Effector memory CD4-positive, alpha-beta T cell (primary cell): ENCODE data around the gene ANKMY1.

Experiments
- DNase-seq, 3 donors: peaks; one replicate each; pipeline ENCODE4 v3.0.0-alpha.2; 2020
- H3K27ac ChIP-seq: 2 replicates; pipeline ENCODE4 v1.7.0; 2013; ENCODE audit warnings: mild to moderate bottlenecking, low read length, moderate library complexity; ENCODE audit not compliant: insufficient read depth, poor library complexity, severe bottlenecking
- H3K27me3 ChIP-seq: replicated peaks from 2 replicates; pipeline ENCODE4 v1.7.0; 2013; ENCODE audit warnings: mild to moderate bottlenecking, low read length; ENCODE audit not compliant: insufficient read depth, control insufficient read depth, poor library complexity, severe bottlenecking
- H3K36me3 ChIP-seq: 2 replicates; pipeline ENCODE4 v1.7.0; 2013; ENCODE audit warnings: mild to moderate bottlenecking, low read length, moderate library complexity; ENCODE audit not compliant: control insufficient read depth, insufficient read depth
- H3K4me1 ChIP-seq: 2 replicates; pipeline ENCODE4 v1.7.0; 2013; ENCODE audit warnings: low read length, mild to moderate bottlenecking; ENCODE audit not compliant: control insufficient read depth, insufficient read depth, poor library complexity, severe bottlenecking
- H3K4me3 ChIP-seq: 2 replicates; pipeline ENCODE4 v1.7.0; 2013; ENCODE audit warnings: low read length, low read depth, mild to moderate bottlenecking; ENCODE audit not compliant: insufficient read depth, poor library complexity, severe bottlenecking
- H3K9me3 ChIP-seq: 2 replicates; pipeline ENCODE4 v1.7.0; 2013; ENCODE audit warnings: mild to moderate bottlenecking, low read length, moderate library complexity; ENCODE audit not compliant: control insufficient read depth

The ANKMY1 gene

DNA sequence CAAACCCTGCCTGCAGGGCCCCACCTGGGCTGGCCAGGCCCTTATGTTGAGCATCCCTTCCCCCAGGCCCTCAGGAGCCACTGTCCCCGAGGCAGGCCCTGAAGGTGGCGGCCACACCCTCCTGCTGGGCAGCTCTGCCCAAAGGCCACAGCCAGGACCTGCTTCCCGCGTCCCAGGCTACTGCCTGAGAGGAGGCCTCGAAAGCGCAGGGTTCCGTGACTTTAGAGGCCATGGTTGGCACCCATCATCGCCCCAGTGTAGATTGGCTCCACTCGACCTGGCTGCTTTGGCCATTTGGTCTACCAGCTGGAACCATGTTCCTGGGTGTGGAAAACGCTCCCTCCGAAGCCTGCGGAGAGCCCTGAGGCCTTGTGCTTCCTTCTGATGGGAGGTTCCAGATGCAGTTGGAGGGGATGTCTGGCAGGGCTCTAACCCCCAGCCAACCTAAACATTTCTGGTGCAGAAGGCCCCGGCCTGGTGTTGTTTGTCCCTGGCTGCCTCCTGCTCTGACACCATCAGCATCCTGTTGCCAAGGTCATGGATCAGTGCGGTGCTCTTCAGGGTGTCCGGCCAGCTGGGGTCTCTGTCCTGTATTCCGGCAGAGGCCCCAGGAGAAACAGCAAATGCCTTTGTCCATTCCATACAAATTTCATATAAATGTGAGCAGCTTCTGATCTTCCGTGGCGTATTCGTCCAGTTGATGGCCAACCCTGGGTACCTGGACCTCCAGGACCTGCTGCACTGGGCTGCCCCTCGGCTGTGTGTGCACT lies 43.5 kb upstream of the ANKMY1 start:
- no peak for DNase-seq
- Histone ChIP-seq H3K4me3 (no peak overlapping the region), H3K36me3 (peaks cover 40% of the 10 kb centered on the region)

DNA sequence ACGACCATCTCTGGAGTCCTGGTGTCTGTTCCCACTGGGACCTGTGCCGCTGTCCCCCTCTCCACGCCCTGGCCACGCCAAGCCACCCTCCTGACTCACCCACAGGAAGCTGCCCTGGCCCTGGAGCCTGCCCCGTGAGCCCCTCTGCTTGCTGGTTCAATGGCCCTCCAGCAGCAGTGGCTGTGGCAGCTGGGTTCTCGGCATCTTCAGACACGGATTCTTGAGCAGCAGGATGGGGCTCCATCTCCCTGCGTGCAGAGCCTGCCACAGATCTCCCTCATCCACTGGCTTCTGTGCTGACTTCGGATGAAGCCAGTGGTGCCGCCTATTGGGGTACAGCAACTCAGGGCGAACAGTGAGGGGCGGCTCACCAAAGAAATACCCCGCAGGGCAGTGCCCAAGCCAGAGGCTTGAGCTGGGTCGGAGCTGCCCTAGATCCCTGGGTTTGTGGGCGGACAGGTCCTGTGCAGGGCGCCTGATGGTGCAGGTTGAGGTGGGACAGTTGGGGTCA lies 42.7 kb upstream of the ANKMY1 start:
- Histone ChIP-seq H3K36me3 (peaks cover 47% of the 10 kb centered on the region), H3K9me3 (no peaks in the 10 kb centered on the region), H3K27me3 (no peaks in the 10 kb centered on the region), H3K4me3 (no peak overlapping the region), H3K27ac (no peak overlapping the region), H3K4me1 (no peaks in the 10 kb centered on the region)
- no peak for DNase-seq

More for the DNA sequence above, 43.5 kb upstream of the ANKMY1 start:
- Histone ChIP-seq H3K4me1 (no peaks in the 10 kb centered on the region), H3K27ac (no peak overlapping the region), H3K9me3 (no peaks in the 10 kb centered on the region), H3K27me3 (no peaks in the 10 kb centered on the region)

DNA sequence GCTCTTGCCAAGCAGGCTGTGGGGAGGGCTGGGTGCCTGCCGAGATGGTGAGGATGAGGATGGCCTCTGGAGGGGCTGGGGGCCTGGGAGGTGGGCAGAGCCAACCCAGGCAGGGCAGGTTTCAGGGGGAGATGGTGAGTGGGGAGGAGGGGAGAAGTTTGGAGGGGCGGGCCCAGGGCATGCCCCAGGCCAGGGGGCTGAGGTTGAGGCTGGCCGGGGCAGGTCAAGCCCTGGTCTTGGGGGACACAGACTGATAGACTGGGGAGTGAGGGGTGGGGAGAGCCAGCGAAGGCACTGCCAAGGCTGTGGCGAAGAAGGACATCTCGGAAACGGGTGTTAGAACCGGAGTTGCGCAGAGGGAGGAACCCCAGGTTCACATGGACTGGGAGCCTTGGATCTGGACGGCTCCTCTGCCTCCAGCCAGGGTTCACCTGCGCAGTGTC lies 41.4 kb upstream of the ANKMY1 start:
- no peaks in the 10 kb centered on the region for H3K27me3 ChIP-seq
- no peaks in the 10 kb centered on the region for H3K9me3 ChIP-seq
- peaks cover 52% of the 10 kb centered on the region for H3K36me3 ChIP-seq
- H3K4me3 ChIP-seq: no peak overlapping the region
- no peak overlapping the region for H3K27ac ChIP-seq
- H3K4me1 ChIP-seq: no peaks in the 10 kb centered on the region
- no peak for DNase-seq

DNA sequence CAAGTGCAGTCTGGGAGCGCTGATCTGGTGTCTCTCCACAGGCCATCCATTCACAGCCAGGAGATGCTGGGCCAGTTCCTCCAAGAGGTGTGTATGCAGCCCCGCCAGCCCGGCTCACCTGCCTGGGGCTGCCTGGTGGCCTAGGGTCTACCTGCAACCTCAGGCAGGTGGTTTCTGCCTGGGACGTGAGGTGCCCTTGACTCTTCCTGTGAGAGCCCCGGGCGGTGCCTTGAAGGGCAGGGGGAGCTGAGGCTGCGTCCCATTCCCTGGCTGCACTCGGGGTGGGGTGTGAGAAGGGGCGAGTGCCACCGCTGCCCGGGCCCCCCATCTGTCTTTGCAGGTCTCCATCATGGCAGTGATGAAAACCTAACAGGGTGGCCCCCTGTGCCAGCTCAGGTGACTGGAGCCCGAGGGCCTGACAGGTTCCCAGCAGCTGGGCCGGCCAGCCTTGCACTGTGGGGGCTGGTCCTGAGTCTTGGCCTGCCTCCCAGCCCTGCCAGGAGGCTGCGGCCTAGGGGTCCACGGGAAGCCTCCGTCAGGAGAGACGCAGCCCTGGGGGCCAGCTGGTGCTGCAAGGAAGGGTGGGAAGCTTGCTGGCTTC lies 40.6 kb upstream of the ANKMY1 start:
- H3K36me3 ChIP-seq: peaks cover 56% of the 10 kb centered on the region
- no peaks in the 10 kb centered on the region for H3K9me3 ChIP-seq
- DNase-seq: no peak

DNA sequence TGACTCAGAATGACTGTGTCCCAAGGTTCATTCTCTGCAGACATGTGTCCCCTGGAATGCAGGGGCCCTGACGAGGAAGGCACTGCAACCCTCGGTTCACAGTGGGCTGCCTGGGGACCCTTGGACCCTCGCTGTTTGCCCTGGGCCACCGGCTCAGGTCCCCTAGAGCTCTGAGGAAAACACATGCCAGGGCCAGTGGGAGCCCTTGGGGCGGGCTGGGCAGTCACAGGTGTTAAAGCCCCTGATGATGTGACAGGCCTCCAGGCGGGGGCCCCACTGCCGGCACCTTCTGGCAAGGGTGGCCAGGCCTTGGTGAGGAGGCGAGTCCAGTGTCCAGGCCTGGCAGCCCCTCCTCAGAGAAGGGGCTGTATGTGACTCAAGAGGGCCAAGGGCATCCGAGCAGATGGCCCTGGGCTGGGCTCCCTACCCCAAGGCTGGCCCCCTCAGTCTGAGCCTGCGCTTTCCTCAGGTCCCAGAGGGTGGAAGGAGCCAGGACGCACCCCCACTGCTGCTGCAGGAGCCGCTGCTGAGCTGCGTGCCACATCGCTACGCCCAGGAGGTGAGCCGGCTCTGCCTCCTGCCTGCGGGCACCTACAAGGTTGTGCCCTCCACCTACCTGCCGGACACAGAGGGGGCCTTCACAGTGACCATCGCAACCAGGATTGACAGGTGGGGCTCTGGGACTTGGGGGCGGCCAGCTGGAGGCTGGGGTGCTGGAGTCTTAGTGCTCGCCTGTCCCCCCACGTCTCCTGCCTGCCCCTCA lies 39.8 kb upstream of the ANKMY1 start:
- no peaks in the 10 kb centered on the region for H3K4me1 ChIP-seq
- no peak for DNase-seq
- no peak overlapping the region for H3K4me3 ChIP-seq

More for the DNA sequence above, 40.6 kb upstream of the ANKMY1 start:
- H3K4me1 ChIP-seq: no peaks in the 10 kb centered on the region
- no peak overlapping the region for H3K4me3 ChIP-seq
- no peak overlapping the region for H3K27ac ChIP-seq
- no peaks in the 10 kb centered on the region for H3K27me3 ChIP-seq

DNA sequence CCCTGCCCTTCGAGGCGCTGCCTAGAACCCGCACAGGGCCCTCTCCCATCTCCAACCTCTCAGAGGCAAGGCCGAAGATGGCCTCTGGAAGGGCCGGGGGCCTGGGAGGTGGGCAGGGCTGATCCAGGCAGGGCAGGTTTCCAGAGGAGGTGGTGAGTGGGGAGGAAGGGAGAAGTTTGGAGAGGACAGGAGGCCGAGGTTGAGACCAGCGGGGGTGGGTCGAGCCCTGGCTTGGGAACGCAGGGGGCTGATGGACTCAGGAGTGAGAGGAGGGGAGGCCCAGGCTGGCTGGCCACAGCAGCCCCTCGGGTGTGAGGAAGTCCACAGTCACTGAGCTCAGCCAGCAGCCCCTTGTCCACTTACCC lies 39.2 kb upstream of the ANKMY1 start:
- Histone ChIP-seq H3K9me3 (no peaks in the 10 kb centered on the region), H3K4me1 (no peaks in the 10 kb centered on the region), H3K27ac (no peak overlapping the region), H3K4me3 (no peak overlapping the region), H3K27me3 (no peaks in the 10 kb centered on the region), H3K36me3 (peaks cover 64% of the 10 kb centered on the region)
- no peak for DNase-seq

More for the DNA sequence above, 39.8 kb upstream of the ANKMY1 start:
- Histone ChIP-seq H3K36me3 (peaks cover 62% of the 10 kb centered on the region), H3K27ac (no peak overlapping the region), H3K9me3 (no peaks in the 10 kb centered on the region), H3K27me3 (no peaks in the 10 kb centered on the region)

DNA sequence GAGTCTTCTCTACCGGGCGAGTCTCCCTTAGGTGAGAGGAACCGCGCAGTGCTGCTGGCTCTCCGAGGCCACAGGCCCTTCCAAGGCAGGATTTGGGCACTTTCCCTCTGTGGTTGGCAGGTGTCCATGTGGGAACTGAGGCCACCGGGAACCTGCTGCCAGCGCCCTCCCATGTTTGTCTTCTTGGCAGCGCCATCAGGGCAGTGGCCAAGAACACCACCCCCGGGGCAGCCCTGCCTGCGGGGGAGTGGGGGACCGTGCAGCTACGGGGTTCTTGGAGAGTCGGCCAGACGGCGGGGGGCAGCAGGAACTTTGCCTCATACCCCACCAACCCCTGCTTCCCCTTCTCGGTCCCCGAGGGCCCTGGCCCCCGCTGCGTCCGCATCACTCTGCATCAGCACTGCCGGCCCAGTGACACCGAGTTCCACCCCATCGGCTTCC lies 38.7 kb upstream of the ANKMY1 start:
- Histone ChIP-seq H3K36me3 (peaks cover 70% of the 10 kb centered on the region), H3K27ac (no peak overlapping the region), H3K4me1 (no peaks in the 10 kb centered on the region), H3K27me3 (no peaks in the 10 kb centered on the region), H3K4me3 (no peak overlapping the region), H3K9me3 (no peaks in the 10 kb centered on the region)
- DNase-seq: no peak

DNA sequence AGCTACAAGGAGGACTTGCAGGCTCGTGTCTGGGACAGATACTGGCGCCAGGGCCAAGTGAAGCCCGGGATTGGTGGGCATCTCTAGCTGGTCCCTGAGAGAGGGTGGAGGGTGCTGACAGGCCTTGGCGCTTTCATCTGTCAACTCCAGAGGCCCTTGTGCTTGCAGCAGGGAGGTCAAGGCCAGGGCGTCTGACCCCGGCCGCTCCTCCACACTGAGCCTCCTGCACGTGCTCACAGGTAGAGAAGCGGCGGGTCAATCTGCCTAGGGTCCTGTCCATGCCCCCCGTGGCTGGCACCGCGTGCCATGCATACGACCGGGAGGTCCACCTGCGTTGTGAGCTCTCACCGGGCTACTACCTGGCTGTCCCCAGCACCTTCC lies 38.3 kb upstream of the ANKMY1 start:
- peaks cover 74% of the 10 kb centered on the region for H3K36me3 ChIP-seq
- no peak for DNase-seq
- no peak overlapping the region for H3K27ac ChIP-seq

DNA sequence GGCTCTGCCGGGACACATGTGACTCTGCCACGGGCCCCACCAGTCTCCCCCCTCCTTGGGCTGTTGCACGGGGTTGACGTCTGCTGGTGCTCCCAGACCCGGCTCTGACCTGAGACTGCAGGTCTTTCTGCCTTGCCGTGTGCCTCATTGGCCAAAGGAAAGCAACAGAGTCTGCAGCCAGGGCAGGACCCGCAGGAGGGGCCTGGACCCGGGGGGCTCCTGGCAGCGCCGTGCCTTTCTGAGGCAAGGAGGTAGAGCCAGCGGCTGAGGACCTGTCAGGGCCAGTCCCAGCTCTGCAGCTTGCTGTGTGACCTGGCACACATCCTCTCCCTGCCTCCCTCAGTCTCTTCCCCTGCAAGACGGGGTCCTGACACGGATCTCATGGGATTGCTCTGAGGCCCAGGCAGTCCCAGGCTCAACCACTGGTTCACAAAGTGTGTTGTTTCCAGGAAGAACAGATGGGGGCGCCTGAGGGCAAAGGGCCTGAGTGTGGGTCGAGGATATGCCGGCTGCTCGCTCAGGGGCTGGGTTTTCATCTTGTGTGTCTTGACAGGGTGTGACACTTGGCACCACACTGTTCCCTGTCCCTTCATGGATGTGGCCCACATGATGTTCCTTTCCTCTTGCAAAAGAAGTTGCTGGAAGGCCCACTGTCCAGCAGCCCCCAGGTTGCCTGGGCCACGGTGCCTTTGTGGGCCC lies 37.7 kb upstream of the ANKMY1 start:
- H3K27me3 ChIP-seq: no peaks in the 10 kb centered on the region
- H3K27ac ChIP-seq: no peak overlapping the region
- no peak overlapping the region for H3K4me3 ChIP-seq
- DNase-seq: no peak
- H3K4me1 ChIP-seq: no peaks in the 10 kb centered on the region
- H3K36me3 ChIP-seq: peaks cover 79% of the 10 kb centered on the region
- no peaks in the 10 kb centered on the region for H3K9me3 ChIP-seq

More for the DNA sequence above, 38.3 kb upstream of the ANKMY1 start:
- H3K27me3 ChIP-seq: no peaks in the 10 kb centered on the region
- no peak overlapping the region for H3K4me3 ChIP-seq
- H3K4me1 ChIP-seq: no peaks in the 10 kb centered on the region
- no peaks in the 10 kb centered on the region for H3K9me3 ChIP-seq
